NK-92 (cell line): ENCODE data around the gene ZNF784.

Experiments
- DNase-seq: peaks from one replicate; lab custom pipeline; 2025; ENCODE audit not compliant: unreplicated experiment; lab: John Stamatoyannopoulos, UW

The ZNF784 gene

DNA sequence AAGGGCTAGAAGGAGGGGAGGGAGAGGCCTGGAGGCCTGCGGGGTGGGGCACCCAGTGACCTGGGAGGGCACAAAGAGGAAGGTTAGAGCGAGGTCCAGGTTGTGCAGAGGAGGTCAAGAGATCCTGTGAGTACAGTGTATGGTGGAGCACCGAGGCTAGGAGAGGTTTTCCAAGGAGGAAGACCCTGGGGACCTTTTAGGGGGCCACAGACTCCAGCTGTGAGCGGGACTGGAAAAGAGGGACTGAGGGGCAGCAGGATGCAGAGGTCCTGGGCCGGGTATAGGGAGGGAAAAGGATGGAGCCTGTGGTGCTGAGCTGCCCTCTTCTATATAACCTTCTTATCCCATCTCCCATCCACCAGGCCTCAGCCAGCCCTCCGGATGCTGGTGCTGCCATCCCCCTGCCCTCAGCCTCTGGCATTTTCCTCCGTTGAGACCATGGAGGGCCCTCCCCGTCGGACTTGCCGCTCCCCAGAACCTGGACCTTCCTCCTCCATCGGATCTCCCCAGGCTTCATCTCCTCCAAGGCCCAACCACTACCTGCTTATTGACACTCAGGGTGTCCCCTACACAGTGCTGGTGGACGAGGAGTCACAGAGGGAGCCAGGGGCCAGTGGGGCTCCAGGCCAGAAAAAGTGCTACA lies 19.9 kb upstream of the ZNF784 start:
- no peak for DNase-seq

DNA sequence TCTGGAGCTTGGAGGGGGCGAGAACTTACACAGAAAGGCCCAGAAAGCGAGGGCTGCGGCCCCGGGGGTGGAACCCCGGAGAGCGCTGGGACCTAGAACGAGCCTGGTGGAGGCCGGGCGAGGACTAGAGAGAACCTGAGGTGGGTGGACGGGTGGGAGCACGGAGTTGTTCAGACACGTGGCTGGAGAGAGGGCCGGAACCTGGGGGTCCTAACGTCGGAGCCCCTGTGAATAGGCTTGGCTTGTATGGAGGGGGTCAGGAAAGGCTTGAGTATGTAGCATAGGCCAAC lies 19.5 kb upstream of the ZNF784 start:
- DNase-seq: no peak

DNA sequence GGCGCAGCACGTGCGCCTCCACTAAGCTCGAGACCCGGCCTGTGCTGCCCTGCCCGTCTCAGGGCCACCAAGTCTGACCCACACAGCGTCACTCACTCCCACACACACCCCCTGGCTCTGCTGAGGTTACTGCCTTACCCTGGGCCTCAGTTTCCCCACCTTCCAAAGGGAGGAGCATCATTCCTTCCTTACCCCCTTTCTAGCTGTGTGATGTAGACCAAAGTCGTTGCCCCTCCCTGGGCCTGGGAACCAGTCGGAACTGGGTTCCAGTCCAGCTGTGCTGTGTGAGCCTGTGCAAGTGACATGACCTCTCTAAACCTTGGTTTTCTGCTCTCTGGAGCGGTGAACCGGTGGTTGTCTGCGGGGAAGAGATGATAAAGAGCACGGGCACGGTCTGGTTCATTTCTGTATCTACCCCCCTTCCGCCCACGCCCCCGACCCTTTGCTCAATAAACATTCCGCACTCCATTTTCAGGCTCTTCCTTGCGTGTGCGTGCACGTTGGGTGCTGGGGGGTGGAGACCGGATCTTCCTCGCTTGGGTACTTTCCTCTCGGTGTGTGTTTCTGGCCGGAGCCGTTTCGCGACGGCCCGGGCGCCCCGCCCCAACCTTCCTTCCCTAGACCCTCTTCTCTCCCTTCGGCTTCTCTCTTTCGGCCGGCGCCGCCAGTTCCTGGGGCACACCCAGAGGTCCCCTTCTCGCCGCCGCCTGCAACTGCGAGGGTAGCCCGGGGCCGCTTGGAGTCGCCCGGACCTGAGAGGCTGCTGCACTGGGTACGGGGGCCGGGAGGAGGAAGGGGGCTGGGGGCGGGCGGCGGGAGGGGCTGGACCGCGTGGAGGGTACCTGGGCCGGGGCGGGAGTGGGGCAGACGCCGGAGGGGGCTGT lies 18.9 kb upstream of the ZNF784 start, which contains the start of gene ZNF581:
ZNF581 (plus strand) TSS at position 647 of the 884 bp plus-strand sequence. CDS start 923 bp downstream, outside the sequence.
- no peak for DNase-seq

DNA sequence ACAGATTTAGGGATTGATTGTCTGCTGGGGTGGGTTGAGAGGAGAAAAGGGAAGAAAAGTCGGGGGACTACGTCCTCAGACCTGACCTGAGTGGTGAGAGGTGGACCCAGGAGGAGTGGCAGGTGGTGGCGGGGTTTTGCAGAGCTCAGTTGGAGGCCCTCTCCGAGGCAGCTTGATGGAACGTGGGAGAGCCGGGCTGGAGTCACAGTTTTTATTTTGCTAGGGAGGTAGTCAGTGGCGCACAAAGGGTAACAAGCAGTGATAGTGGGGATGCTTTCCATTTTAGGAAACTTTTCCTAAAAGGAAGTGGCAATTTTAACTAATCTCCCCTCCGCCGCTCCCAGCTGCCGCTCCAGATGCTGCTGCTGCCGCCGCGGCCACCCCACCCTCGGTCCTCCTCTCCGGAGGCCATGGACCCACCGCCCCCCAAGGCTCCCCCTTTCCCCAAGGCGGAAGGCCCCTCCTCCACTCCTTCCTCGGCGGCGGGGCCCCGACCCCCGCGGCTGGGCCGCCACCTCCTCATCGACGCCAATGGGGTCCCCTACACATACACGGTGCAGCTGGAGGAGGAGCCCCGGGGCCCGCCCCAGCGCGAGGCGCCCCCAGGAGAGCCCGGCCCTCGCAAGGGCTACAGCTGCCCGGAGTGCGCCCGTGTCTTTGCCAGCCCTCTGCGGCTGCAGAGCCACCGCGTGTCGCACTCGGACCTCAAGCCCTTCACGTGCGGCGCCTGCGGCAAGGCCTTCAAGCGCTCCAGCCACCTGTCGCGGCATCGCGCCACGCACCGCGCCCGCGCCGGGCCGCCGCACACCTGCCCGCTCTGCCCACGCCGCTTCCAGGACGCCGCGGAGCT lies 18.0 kb upstream of the ZNF784 start:
- no peak for DNase-seq

DNA sequence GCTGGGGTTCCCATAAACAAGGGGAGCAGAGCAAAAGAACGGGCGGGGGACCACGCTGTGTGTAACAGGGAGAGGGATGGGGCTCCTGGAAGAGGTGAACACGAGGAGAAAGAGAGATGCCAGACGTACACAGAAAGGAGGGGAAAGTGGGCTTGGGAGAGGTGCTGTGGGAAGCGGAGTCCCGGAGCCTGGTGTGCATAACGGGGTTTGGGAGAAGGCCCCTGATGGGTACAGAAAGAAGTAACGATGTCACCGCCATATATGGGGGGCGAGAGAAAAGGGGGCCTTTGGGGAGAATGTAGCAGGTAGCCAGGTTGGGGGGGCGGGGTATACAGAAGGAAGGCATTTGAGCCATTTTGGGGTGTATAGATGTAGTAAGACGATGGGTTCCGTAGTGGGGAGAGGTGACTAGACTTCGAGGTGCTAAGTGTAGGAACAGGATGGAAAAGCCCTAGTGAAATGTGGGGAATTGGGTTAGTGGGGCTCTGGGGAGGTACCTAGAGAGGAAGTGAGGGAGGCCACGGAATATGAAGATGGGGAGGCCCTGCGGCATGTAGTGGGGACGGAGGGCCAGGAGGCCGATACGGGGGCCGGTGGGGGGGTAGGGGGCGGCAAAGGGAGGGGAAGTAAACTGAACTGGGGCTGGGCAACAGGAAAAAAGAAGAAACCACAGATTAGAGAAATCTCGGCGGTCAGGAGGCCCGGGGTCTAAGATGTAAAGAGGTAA lies 17.2 kb upstream of the ZNF784 start:
- no peak for DNase-seq

DNA sequence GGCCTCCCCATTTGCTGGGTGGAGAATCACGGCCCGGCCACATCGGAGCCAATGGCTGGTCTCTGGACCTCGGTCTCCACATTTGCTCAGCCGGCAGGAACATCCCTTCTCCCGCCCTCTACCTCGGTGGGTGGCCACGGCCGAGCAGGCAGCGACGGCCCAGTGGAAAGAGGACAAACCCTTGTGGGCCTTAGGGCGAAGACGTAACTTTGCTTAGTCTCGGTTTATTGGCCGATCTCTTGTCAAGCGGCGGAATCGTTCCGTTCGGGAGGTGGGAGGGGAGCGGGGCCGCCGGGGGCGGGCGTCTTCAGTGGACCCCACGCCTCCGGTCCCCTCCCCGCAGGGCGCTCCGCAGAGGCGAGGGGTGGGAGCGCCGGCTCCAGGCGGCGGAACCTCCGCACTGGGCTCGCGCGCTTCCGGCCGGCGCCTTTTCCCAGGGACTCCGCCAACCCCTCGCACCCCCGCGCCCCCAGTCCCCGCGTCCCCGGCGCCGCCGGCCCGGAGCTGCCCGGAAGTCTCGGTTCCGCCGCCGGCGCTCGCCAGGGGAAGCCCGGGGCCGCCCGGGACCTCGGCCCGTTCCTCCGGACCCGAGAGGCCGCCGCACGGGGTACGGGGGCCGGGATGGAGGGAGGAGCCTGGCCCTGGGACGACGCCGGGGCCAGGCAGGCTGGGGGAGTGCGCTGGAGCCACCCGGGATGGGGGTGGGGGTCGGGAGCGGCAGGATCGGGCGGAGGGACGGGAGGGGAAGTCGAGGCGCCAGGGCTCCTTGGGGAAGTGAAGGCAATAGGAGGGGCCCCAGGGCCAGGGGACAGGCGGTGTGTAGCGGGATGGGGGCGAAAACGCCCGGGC lies 16.4 kb upstream of the ZNF784 start, which contains the start of gene ZNF580:
ZNF580 (plus strand) TSS at position 426 of the 849 bp plus-strand sequence. CDS start 1,507 bp downstream, outside the sequence.
- no peak for DNase-seq

DNA sequence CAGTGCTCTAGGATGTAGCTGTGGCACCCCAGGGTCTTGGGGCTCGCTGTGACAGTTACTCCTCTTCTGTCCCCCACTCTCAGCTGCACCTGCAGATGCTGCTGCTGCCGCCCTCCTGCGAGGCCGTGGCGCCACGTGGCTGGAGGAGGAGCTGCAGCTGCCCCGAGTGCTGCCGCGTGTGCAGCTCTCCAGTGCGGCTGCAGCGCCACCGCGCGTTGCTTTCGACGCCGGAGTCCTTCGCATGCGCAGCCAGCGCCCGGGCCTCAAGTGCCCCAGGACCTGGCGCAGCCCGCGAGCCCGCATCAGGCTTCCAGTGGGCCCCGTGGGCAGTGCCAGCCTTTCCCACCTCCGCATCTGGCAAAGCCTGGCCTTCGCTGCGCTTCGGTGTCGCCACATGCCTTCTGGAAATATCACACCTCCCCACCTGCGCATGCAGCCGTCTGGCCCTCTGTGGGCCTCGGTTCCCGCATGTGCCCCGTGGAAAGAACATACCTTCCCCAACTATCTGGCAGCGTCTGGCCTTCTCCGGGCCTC lies 15.7 kb upstream of the ZNF784 start:
- DNase-seq: no peak

DNA sequence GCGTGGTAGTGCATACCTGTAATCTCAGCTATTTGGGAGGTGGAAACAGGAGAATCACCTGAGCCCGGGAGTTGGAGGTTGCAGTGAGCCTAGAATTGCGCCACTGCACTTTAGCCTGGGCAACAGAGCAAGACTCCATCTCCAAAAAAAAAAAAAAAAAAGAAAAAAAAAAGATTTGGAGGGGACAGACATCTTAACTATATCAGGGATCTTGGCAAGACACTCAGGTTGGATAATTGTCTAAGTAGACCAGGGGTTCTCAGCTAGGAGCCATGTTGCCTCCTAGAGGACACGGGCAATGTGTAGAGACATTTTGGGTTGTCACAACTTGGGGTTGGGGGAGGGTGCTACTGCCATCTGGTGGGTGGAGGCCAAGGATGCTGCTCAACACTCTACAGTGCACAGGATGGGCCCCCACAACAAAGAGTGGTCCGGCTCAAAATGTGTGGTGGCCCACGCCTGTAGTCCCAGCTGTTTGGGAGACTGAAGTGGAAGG lies 14.5 kb upstream of the ZNF784 start:
- no peak for DNase-seq

DNA sequence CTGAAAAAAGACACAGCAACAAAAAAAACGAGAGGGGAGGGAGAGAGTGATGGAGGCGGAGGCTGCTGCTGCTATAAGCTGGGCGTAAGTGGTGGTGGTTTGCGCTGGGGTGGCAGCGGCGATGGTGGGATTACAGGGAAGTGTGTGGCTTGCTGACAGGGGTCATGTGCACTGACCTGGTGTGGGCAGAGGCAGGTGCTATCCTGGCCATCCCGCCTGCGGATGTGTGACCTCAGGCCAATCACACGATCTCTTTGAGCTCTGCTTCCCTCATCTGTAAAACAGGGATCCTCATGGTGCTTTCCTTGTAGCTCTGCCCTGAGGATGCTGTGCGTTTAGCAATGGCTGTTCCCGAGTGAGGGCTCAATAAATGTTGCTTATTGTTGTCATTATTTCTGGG lies 13.2 kb upstream of the ZNF784 start:
- no peak for DNase-seq

DNA sequence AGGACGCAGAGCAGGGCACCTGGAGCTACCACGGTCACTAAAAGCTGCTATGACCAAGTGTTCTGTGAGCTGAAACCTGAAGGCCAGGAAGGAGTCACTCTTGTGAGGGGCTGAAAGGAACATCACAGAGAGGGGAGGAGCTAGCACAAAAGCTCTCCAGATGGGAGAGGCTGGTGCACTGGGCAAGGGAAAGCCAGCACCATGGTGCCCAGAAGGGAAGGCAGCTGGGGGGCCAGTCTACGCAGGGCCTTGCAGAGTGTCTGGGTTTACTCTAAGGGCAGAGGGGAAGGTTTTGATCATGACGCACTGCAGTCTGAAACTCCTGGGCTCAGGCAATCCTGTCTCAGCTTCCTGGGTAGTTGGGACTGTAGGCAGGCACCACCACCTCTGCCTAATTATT lies 12.4 kb upstream of the ZNF784 start:
- DNase-seq: no peak

DNA sequence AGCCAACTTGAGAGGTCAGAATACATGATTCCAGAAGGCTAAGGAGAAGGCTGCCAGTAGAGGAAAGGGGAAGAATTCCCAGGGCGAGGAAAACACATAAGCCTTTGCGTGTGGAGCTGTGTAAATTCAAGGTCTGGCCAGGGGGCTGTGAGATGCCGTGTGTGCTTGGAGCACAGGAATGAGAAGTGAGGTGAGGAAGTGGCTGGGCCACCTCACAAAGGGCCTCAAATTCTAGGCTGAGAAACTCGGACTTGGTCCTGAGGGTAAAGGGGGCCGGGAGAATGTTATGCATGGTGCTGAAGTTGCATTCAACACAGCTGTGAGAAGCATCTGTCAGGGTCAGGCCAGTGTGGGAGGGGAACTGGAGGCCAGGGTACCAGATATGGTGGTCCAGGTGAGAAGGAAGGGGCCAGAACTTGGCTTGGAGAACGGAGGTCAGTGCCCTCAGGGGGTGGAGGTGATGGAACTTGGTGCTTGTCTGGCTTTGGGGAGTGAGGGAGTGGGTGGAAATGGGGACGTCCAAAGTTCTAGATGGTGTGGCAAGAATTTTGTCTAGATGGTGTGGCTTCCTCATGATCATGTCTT lies 11.6 kb upstream of the ZNF784 start:
- DNase-seq: no peak

DNA sequence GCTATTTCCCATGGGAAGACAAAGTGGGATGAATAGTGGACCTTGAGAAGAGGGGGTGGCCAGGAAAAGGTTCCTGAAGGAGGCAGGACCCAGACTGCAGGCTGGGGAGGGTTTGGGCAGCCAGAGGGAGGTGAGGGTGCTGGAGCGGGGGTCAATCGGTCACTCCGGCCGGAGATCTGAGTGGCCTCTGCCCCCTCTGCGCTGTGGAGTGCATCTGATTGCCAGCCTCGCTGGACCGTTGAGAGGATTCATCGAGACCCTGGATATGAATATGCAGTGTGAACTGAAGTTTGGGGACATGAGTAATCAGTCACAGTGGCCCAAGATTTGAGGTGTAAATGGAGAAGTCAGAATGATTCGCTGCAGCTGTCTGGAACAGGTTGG lies 11.0 kb upstream of the ZNF784 start:
- DNase-seq: no peak

DNA sequence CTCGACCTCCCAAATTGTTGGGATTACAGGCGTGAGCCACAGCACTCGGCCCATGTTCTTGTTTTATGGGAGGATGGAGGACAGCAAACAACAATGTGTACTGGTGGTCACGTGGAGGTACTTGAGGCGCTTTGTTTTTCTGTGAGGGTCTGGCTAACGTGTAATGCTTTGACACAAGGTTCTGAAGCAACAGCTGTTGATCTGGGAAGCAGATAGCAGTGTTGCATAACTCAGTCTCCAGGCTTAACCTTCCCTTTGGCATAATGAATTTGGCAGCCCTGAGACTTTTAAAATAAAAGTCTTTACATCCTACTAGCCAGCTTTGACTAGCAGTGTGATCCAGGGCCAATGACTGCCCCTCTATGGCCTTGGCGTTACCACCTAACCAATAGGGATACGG lies 9.5 kb upstream of the ZNF784 start:
- DNase-seq: no peak

DNA sequence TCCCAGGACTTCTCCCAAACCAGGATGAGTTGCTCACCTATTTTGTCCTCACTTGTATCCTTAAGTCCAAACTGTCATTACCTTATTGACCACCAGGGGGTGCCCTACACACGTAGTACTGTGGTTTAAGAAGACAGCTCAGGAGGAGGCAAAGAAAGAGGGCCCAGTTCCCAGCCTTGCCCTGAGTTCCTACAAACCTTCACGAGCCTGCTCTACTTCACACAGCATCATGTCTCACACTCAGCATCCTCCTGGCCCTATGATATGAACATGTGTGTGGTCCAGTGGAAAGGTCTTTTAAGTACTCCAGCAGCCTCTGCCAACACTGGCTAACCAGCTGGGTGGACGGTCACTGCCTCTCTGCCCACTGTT lies 8.1 kb upstream of the ZNF784 start:
- no peak for DNase-seq

DNA sequence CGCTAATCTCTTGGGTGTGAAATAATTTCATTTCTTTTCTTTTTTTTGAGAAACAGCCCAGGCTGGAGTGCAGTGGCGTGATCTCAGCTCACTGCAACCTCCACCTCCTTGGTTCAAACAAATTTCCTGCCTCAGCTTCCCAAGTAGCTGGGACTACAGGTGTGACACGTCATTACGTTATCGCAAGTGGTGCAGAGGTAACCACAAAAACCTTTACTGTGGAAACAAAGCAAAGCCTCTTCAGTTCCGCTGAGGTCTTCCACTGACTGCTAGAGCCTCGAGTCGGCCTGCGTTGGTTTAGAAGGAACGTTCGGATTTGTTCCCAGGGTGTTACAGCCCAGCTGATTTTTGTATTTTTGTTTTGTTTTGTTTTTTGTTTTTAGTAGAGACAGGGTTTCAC lies 2.0 kb upstream of the ZNF784 start:
- DNase-seq: no peak

DNA sequence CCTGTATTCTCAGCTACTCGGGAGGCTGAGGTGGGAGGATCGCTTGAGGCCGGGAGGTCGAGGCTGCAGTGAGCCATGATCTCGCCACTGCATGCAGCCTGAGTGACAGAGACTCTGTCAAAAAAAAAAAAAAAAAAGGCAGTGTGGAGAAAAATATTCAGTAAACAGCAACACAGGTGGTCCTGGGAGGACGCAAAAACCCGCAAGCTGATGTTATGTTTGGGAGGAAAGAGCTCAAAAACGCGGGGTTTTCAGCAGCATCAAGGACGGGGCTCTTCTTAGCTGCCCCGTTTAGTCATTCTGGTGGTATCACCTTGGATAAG lies 599 bp upstream of the ZNF784 start:
- DNase-seq: no peak

DNA sequence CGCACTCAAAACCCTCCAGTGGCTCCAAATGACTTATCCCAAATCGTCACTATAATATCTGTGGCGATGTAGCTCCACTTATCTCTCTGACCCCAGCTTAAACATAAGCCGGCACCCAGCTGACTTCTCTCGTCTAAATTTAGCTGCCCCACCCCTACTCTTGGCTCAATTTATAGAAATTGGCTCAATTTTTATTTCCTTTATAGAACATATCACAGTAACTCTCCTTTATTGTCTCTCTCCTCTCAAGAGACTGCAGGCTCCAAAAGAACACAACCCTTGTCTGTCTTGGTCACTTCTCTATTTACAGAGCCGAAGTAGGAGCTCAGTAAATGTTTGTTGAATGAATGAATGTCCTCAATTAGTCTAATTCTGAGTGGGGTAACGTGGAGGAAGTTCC lies 805 bp downstream of the ZNF784 start:
- no peak for DNase-seq

DNA sequence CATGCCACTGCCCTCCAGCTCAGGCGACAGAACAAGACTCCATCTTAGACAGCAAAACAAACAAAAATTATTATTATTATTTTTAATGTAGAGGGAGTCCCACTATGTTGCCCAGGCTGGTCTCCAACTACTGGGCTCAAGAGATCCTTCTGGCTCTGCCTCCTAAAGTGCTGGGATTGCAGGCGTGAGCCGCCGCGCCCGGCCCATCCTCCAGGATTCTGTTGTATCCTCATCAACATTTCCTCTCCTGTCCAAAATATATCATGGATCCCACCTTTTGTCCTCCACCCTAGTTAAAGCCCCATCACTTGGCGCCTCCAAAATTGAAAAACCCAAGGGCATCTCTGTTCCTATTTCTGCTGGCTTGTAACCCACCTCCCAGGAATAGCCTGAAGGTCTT lies 1.2 kb downstream of the ZNF784 start:
- DNase-seq: no peak

DNA sequence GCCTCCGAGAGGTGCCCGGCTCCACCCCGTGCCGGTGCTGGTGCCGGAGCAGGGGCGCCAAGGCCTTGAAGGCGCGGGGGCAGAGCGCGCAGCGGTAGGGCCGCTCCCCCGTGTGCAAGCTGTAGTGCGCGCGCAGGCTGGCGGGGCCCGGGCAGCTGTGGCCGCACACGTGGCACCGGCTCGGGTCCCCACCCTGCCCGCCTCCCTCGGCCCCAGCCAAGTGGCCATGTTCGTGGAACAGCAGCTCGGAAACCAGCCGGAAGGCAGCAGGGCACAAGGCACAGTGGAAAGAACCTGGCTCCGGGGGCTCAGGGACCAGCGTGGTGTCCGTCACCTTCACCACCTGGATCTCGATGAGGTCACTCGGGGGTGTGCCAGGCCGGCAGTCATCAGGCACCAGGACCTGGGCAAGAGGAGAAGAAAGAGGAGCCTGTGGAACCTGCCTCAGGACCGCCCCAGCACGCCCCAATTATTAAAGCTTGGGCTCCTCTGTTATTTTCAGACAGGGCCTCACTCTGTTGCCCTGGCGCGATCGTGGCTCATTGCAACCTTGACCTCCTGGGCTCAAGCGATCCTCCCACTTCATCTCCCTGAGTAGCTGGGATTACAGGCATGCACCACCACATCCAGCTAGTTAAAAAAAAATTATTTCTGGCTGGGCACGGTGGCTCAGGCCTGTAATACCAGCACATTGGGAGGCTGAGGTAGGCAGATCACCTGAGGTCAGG lies 2.0 kb downstream of the ZNF784 start:
- DNase-seq: no peak
